HG02840 (cell line): ENCODE results near the gene FOXB1.

Experiments used
- ATAC-seq: cut with Tn5 transposase; IDR thresholded peaks from one replicate; pipeline ENCODE4 v1.9.1; 2021; ENCODE audit warnings: mild to moderate bottlenecking, moderate library complexity, moderate number of reproducible peaks; ENCODE audit not compliant: unreplicated experiment, low FRiP score

FOXB1 gene

DNA sequence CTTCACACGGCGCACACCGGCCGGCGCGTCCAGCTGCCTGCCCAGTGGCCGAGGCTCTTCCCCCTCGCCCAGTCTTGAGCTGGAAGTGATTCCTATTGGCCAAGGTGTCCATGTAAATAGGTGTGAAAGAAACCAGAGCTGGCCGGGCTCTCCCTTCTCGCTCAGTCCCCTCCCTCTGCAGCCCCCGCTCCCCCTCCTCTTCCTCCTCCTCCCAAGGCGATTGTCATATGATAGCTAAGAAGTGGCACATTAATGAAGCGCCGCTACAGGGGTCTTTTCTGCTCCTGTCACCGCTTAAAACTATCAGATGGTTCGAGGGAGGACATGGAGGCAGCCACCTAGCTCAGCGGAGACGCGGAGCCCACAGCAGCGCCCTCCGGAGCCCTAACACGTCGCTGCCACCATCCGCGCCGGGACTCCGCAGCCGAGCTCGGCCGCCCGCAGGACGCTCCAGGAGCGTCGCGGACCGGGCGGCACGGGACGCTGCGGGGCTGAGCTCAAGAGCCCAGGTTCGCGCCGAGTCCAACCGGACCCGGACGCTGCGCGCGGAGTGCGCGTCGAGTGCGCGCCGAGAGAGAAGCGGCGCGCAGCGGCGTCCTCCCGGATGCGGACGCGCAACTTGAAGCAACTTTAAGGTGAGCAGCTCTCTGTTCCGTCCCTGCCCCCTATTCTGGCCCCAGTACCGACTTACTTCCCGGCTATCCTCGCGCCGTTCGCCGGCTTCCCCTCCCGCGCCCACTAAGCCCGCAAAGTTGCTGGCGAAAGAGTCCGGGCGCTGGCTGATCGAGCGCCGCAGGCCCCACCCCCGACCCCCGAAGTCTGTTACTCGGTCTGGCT, at the start of gene FOXB1:
FOXB1 (plus strand) TSS at position 303 of the 837 bp plus-strand sequence. CDS start 653 bp downstream, outside the sequence.
- no peak for ATAC-seq

DNA sequence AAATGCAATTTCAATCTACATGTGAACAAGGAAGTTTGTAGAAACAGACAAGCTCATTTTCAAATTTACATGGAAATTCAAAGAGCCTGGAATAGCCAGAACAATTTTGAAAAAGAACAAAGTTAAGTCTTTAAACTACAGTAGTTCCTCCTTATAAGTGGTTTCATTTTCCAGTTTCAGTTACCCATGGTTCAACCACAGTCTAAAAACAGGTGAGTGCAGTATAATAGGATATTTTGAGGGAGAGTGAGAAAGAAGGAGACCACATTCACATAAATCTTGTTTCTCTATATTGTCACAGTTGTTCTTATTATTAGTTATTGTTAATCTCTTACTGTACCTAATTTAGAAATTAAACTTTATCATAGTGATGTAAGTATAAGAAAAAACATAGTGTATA, 45.8 kb upstream of the FOXB1 start:
- no peak for ATAC-seq

DNA sequence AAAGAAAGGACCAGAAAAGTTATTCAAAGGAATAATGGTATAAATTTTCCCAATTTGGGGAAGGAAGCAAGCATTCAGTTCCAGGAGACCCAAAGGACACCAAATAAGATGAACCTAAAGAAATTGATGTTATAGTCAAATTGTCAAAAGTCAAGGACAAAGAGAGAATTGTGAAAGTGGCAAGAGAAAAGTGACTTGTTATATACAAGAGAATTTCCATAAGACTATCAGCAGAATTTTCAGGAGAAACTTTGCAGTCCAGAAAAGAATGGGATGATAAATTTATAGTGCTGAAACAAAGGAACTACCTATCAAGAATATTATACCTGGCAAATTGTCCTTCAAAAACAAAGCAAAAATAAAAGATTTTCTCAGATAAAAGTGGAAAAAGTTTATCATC, 43.8 kb upstream of the FOXB1 start:
- no peak for ATAC-seq

DNA sequence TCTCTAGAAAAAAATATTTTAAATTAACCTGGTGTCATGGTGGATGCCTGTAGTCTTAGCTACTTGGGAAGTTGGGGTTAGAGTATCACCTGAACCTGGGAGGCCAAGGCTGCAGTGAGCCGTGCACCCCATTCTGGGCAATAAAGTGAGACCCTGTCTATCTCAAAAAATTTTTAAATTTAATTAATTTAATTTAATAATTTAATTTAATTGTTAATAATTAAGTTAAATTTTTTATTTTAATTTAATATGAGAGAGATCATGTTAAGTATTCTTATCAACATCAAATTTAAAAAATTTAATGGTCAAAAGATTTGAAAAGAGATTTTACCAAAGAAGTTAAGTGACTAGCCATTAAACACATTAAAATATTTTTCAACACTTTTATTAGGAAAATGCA, 40.8 kb upstream of the FOXB1 start:
- ATAC-seq: no peak

DNA sequence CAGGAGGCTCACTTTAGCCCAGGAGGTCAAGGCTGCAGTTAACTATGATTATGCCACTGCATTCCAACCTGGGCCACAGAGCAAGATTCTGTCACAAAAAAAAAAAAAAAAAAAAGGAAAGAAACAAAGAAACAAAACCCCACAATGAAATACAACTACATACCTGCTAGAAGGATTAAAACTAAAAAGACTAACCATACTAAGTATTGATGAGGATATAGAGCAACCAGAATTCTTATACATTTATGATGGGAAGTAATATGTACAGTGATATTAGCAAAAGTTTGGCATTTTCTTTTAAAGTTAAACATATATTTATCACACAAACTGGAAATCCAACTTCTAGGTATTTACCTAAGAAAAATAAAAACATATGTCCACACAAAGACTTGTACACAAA, 40.2 kb upstream of the FOXB1 start:
- ATAC-seq: no peak

DNA sequence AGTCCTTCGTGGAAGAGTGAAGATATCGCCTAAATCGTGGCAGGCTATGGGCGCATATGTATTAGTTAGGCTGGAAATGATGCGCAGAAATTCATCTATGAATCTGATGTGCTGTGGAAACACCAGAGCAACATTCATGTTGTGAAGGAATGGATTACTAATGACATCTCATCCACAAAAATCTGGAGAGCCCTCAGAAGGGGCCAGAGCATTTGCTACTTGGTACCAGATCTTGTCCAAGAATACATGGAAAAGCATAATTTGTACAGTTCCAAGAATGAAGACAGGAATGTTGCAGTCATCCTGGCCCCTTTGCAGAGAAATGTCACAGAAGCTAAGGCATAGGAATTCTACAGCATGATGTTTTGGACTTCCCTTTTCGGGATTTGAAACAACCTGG, 38.4 kb upstream of the FOXB1 start:
- no peak for ATAC-seq

DNA sequence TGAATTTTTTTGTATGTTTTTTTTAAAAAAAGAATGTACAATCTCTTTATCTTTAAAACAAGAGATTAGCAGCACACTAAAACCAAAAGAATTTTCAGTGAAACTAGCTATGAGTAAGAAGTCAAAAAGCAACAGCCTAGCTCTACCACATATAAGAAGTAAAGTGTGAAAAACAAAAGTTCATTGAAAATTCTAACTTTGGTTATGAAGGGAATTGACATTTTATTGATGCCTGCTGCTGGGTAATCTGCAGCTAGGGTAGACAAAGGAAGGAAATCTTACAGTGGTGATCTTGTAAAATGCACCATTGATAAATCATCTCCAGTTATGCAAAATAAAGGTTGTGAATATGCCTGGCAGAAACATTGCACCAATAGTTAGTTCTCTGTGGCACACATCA, 37.8 kb upstream of the FOXB1 start:
- no peak for ATAC-seq

DNA sequence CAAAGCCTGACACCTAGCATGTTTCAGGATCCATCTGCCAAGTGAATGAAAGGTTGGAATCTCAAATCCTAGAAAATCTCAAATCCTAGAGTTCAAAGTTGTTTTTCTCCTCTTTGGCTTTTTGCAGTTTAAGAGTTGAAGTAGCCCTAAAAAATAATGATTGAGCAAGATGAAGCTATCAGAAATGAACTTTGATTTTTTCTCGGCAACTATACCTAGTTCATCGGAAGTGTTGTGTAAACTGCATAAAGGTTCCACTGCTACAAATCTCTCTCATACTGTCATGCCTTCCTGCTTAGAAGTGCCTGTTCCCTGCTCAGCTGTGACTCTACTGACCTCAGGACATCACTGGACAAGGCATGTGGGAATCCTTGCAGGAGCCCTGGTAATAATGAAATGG, 35.8 kb upstream of the FOXB1 start:
- ATAC-seq: no peak

DNA sequence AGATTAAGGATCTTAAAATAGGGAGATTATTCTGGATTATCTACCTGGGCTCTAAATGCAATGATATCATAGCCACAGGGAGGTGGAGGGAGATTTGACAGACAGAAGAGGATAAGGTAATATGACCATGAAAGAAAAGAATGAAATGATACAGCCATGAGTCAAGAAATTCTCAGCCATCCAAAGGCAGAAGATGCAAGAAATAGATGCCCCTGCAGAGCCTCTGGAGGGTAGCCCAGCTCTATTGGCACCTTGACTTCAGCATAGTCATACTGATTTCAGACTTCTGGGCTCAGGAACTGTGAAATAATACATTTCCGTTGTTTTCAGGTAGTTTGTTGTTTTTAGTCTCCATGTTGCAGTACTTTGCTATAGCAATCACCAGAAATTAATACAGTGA, 31.9 kb upstream of the FOXB1 start:
- ATAC-seq: no peak

DNA sequence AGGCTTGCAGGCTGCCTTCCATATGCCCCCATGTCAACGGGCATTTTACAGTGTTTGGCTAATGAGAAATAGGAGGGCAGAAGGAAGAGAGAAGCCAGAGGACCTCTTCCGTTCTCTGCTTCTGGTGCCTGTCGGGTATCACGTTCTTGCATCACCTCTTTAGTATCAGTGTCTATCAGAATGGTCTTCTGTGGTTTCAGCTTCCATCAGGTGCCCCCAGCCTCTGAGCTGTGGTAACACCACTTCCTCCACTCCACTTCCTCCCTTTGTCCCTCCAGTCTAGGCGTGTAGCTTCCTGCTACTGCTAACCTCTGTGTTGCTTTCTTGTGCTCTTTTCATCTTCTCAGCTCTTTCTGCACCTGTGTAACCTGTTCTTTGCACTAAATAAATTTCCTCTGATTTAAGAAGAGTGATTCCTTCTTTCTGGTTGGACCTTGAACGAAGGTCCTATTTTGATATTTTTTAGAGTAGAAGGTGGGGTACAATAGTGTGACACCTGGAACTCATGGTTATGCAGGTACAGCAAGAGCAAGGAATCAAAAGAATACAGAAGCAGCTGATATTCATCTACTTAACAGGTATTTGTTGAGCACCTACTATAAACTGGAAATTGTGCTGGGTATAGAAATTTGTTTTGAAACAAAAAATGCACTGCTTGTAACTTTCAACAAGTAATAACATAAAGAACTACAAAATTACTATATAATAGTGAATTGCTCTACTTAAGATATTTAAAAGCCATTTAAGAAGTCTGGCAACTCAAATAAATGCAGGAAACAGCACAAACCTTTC, 27.4 kb upstream of the FOXB1 start:
- no peak for ATAC-seq

DNA sequence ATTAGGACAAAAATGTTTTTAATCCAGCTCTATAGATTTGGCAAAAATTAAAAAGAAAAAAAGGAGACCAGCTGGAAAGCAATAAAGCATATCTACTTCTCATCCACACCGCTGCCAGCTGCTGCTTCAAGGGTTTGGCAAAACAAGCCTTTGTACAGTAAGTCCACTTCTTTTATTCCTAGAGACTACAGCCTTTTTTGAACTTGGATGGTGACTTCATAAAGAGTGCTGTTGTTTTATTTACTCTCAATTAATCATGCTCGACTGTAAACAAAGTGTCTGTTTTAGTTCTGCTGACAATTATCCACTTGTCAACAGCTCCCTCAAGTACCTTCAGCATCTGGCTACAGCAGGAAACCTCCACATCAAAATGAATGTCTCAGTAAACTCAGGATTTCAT, 12.3 kb upstream of the FOXB1 start:
- no peak for ATAC-seq

DNA sequence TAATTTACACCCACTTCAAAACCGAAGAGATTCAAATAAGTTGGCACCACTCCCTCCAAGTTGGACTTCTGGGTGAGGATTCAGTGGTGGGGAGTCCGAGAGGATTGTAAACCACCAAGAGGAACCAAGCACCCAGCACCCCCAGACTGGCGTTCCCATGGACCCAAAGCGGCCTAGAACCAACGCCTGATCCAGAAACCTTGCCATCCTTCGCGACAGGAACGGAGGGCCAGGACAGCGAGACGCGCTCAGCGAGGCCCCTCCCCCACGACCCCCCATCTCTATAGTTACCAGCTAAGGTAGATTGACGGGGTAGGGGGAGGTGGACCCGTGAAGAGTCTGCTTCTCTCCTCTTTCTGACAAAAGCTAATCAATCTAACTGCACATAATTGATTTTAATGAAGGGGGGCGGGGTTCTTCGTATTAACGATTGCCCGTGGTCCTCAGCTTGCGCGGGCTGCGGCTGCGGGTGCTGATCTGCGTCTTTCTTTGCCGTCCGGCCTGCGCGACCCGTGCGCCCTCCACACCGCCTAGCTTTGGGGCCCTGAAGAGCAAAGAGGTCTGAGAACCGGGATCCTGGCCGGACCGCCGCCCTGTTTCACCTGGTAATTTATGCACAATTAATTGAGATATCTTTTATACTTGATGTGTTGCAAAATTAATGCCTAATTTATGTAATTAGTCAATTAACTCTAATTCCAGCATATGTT, 10.9 kb upstream of the FOXB1 start:
- no peak for ATAC-seq

DNA sequence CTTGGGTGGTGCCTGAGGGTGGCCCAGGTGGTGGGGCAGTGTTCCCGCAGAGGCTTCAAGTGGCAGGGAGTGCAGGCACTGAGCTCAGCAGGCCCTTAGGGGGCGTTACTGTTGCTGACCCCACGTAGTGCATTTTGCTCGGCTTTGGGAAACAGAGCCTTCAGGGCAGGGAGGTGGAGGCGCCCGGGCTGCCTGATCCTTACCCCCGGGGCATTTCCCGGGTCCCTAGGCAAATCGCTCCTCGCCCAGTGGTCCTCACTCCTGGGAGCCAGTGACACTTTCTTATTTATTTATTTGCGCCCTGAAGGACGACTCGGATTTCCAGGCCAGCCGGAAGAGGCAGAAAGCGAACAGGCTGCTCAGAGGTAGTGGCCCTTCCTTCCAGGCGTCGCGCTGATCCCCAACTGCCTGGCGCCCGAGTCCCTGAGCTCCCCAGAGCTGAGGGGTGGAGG, 10.1 kb upstream of the FOXB1 start:
- no peak for ATAC-seq

DNA sequence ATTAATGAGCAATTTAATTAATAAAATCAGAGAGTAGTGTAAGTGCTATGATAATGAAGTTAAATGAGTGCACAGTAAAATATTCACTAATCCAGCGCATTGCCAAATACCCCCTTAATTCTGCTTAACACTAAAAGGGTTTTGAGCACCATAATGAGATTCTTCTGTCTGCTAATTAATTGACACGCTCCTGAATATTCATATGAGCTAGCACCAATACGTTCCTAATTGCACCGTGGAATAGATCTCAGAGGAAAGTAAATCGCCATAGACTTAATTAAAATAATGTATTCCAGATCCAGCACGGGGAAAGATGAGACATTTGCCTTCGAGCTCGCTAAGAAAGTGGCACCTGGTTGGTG, 9.6 kb upstream of the FOXB1 start:
- ATAC-seq: no peak

DNA sequence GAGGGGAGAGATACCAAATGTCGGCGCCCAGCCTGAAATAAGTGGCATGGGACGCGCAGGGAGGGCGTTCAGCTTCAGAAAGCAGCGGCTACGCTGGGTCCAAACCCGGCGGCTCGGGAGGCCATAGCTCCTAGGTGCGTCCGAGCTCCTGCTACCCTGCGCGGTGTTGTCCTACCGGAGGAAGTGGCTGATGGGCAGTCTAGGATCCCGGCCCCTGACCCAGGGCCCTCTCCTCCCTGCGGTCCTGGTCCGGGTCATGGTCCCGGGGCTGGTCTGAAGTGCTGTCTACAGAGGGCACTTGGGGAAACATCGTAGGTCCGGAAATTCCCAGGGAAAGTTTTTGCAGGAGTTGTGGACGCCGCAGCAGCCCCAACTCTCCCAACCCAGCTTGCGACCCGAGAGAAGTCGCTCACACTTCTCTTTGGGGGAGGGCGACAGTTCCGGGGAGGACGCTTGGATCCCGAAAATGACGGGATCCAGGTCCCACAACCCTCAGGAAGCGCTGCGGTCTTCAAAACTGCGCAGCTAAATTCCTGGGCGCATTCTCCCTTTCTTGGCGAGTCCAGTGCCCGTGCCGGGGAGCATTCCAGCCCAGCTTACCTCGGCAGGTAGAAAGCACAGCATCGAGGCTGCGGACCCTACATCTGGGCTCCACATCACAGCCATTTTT, 9.1 kb upstream of the FOXB1 start:
- no peak for ATAC-seq

DNA sequence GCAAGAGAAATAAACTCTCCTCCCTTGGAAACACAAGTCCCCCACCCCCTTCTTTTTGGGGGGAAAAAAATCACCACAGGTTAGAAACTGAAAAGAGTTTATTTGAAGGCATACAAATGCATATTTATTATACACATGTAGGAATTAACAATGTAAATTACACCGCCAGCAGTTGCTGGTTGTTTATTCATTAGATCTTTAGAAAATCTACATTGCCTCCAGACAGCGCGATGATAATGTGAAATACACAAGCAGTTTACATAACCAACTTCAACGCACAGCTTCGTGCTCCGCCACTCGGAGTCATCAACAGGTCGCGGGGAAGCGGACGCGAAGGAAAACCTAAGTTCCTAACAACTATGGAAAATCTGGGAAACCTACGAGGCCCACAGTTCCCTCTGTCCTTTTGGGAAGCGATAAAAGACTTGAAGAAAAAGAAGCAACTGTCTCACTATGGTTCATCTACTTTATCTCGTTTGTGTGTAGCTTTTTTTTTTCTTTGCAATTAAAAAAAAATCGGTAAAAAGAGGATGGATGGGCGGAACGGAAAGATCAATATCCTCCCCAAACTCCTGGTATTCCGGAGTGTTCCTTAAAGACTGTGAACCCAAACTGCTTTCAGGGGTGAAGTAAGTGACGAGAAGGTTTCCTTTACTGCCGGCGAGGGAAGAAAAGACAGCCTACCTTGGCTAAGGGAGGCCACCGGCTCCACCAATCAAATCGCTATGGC, 8.4 kb upstream of the FOXB1 start:
- ATAC-seq: no peak

DNA sequence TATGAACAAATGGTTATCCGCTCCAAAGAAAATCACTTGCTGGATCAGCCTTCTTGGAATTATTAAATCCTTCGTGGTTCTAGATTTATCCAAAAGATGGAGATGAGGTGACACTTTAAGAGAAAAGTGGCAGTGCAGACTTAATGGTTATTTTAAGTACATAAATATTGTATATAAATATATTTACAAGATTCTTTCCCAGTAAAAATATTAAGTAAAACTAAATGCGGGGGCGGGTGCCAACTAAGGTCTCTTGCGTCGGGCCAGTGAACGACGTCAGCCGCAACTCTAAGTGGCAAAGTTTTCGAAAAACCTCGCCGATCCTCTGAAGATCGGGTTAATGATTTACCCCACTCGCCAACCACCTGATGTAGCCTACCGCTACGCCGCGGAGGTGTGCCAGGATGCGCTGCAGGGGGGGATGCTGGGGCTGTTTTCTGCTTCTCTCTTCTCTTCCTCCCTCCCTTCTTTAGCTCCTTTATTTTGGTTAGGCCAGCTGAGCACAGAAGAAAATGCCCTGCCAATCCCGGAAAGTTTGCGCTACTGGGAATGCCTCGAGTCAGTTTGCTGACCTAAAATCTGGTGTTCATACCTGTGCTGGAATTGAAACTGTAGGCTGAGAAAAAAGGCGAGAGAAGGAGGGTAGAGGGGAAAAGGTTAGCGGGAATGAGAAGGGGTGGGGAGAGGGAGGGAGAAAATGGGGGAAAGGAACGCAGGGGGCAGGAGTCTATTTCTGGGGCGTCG, 7.6 kb upstream of the FOXB1 start:
- no peak for ATAC-seq

DNA sequence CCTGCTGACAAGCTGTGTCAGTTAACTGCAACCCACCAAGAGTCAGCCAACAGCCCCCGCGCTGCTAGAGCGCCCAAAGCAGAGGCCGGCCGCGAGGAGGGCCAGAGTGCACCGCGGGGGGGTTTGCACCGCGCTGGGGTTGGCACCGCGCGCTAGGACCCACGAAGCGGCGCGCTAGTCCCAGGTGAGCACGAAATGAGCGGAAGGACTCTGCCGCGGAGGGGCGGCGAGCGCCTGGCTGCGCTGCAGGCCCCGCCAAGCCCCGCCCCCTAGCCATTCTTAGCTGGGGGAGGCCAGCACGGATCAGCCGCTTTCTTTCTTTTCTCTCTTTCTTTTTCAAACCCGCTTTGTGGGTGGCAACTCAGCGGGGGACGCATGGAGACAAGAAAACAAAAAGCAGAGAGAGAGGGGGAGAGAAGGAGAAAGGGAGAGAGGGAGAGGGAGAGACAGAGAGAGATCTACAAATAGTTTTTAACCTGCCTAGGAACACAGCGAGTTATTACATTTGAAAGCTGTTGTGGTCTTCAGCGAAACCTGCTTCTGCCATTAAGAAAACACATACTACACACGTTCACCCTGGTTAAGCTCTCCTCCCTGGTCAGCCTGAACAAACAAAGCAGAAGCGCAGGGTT, 6.9 kb upstream of the FOXB1 start:
- ATAC-seq: no peak
